Measurements from ENCODE around the gene CWC22. TPM values are rescaled to one million over a fixed set of nuclear protein-coding genes. Genes with fewer than 3 reads are reported as not detected.

Gene CWC22
- total RNA-seq, 6 donors from 2014 or later, result 9.5 to 31.5 (median 17.3) TPM

GRCh38 chr2:179990676-179991317 lies 16.3 kb downstream of the CWC22 start:
- Histone ChIP-seq H3K9me3 (no peaks in the 10 kb centered on the region), H3K27me3 (no peaks in the 10 kb centered on the region), H3K4me3 (no peak overlapping the region), H3K27ac (no peak overlapping the region), H3K4me1 (peaks cover 0 to 4% (median 0%) of the 10 kb centered on the region in 4 donors), H3K36me3 (peaks cover 0 to 48% (median 8%) of the 10 kb centered on the region in 4 donors)
- no peak for TF ChIP-seq CTCF (IDR thresholded peaks at IDR 0.05)
- no peak for TF ChIP-seq POLR2A (IDR thresholded peaks at IDR 0.05)
- TF ChIP-seq POLR2AphosphoS5 (IDR thresholded peaks at IDR 0.05), result no peak
- TF ChIP-seq EP300 (IDR thresholded peaks at IDR 0.05), result no peak
- DNase-seq (no peak), ATAC-seq (ENCODE audit: low FRiP score in 2 of 2) (no peak)
- WGBS, 2 donors, result 74 to 75% methylated on average over 5 of the region's 5 CpGs

DNA sequence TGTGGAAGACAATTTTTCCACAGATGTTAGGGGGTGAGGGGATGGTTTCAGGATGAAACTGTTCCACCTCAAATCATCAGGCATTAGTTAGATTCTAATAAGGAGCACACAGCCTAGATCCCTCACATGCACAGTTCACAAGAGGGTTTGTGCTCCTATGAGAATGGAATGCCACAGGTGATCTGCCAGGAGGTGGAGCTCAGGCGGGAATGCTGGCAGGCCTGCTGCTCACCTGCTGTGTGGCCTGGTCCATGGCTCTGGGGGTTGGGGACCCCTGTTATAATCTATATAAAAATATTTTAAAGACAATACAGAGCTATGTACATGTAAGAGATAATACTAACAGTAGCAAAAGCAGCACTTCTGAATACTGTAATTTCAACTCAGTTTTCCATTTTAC lies 19.2 kb downstream of the CWC22 start:
- Histone ChIP-seq H3K36me3 (peaks cover 6 to 71% (median 17%) of the 10 kb centered on the region in 4 donors), H3K4me3 (no peak overlapping the region), H3K4me1 (no peaks in the 10 kb centered on the region), H3K27me3 (no peaks in the 10 kb centered on the region), H3K27ac (no peak overlapping the region), H3K9me3 (no peaks in the 10 kb centered on the region)
- ATAC-seq (ENCODE audit: low FRiP score in 2 of 2) (no peak), DNase-seq (peak in 1 of 2 donors; percentile 7)
- 91 to 94% methylated on average over 1 of the region's 1 CpG for WGBS, 2 donors
- TF ChIP-seq EP300 (IDR thresholded peaks at IDR 0.05) (no peak), CTCF (IDR thresholded peaks at IDR 0.05) (no peak), POLR2A (IDR thresholded peaks at IDR 0.05) (no peak), POLR2AphosphoS5 (IDR thresholded peaks at IDR 0.05) (no peak)

GRCh38 chr2:179985163-179985820 lies 21.8 kb downstream of the CWC22 start:
- TF ChIP-seq EP300 (IDR thresholded peaks at IDR 0.05) (no peak), POLR2A (IDR thresholded peaks at IDR 0.05) (no peak), POLR2AphosphoS5 (IDR thresholded peaks at IDR 0.05) (no peak), CTCF (IDR thresholded peaks at IDR 0.05) (no peak)
- Histone ChIP-seq H3K9me3 (no peaks in the 10 kb centered on the region), H3K4me3 (no peak overlapping the region), H3K27ac (no peak overlapping the region), H3K27me3 (no peaks in the 10 kb centered on the region), H3K36me3 (peaks cover 6 to 79% (median 27%) of the 10 kb centered on the region in 4 donors), H3K4me1 (no peaks in the 10 kb centered on the region)
- DNase-seq (no peak), ATAC-seq (ENCODE audit: low FRiP score in 2 of 2) (no peak)
- 87 to 92% methylated on average over 5 of the region's 5 CpGs for WGBS, 2 donors

- 97 to 100% methylated on average over 1 of the region's 1 CpG for WGBS, 2 donors
- Histone ChIP-seq H3K9me3 (no peaks in the 10 kb centered on the region), H3K4me1 (no peaks in the 10 kb centered on the region), H3K4me3 (no peak overlapping the region), H3K27ac (no peak overlapping the region), H3K36me3 (peaks cover 6 to 94% (median 27%) of the 10 kb centered on the region in 4 donors), H3K27me3 (no peaks in the 10 kb centered on the region)
- no peak for DNase-seq
- TF ChIP-seq EP300 (IDR thresholded peaks at IDR 0.05) (no peak), POLR2A (IDR thresholded peaks at IDR 0.05) (no peak), CTCF (IDR thresholded peaks at IDR 0.05) (no peak), POLR2AphosphoS5 (IDR thresholded peaks at IDR 0.05) (no peak)
- no peak for ATAC-seq (ENCODE audit: low FRiP score in 2 of 2)
These were observed 23.7 kb downstream of the CWC22 start for GRCh38 chr2:179983250-179983932.
